Measurements from ENCODE around the gene ATXN1. TPM values are rescaled to one million over a fixed set of nuclear protein-coding genes. Genes with fewer than 3 reads are reported as not detected.
"Not testable (repeated sequence)": the region's sequence is repeated elsewhere in the genome, so short reads cannot be mapped to it uniquely, and the experiment has no call there.

ATXN1 gene
- total RNA-seq, 1 experiment from 2014 or later: 8.1 TPM

- TF ChIP-seq USF2 (CRISPR knock-in tag; IDR thresholded peaks at IDR 0.05) (no peak), PRRX2 (CRISPR knock-in tag; IDR thresholded peaks at IDR 0.05) (no peak), ZNF121 (CRISPR knock-in tag; IDR thresholded peaks at IDR 0.05) (no peak), ZNF281 (CRISPR knock-in tag; IDR thresholded peaks at IDR 0.05) (no peak)
Measured at GRCh38 chr6:16706911-16707783, 54.1 kb downstream of the ATXN1 start (continued).

- POLR2A ChIA-PET; DNase-seq (ENCODE audit: low spot score); H3K9me3 Mint-ChIP-seq; ATAC-seq; H3K4me3 Mint-ChIP-seq; H3K27ac Mint-ChIP-seq; CTCF ChIA-PET; H3K36me3 Mint-ChIP-seq; H3K27me3 Mint-ChIP-seq (ENCODE audit: low read depth): not testable (repeated sequence)
- peaks cover 17% of the 10 kb centered on the region for H3K4me1 Mint-ChIP-seq
Measured at GRCh38 chr6:16706491-16706890, 54.8 kb downstream of the ATXN1 start.

- ChIA-PET CTCF (no interaction called here), POLR2A (no interaction called here)
- DNase-seq (ENCODE audit: low spot score): no peak
- H3K27me3 Mint-ChIP-seq (ENCODE audit: low read depth): no peaks in the 10 kb centered on the region
- no peak overlapping the region for H3K27ac Mint-ChIP-seq
- H3K4me1 Mint-ChIP-seq: peaks cover 17% of the 10 kb centered on the region
- ATAC-seq: no peak
- H3K9me3 Mint-ChIP-seq: no peaks in the 10 kb centered on the region
- H3K36me3 Mint-ChIP-seq: 0 out of 2 replicates have a peak, but pooled peaks cover 3% of the 10 kb centered on the region
- TF ChIP-seq ZBTB21 (CRISPR knock-in tag; IDR thresholded peaks at IDR 0.05; ENCODE audit: borderline replicate concordance) (no peak), ATF2 (CRISPR knock-in tag; IDR thresholded peaks at IDR 0.05; ENCODE audit: borderline replicate concordance, low read depth) (no peak), CDX4 (CRISPR knock-in tag; IDR thresholded peaks at IDR 0.05; ENCODE audit: borderline replicate concordance) (no peak), MYBL2 (CRISPR knock-in tag; IDR thresholded peaks at IDR 0.05) (no peak), HMGA2 (CRISPR knock-in tag; IDR thresholded peaks at IDR 0.05) (no peak)
- no peak overlapping the region for H3K4me3 Mint-ChIP-seq
Measured at GRCh38 chr6:16706029-16706428, 55.2 kb downstream of the ATXN1 start.

- Mint-ChIP-seq H3K4me3 (no peak overlapping the region), H3K36me3 (0 out of 2 replicates have a peak, but pooled peaks cover 3% of the 10 kb centered on the region), H3K27ac (peak overlapping the region; percentile 61), H3K4me1 (peaks cover 21% of the 10 kb centered on the region), H3K27me3 (ENCODE audit: low read depth) (no peaks in the 10 kb centered on the region), H3K9me3 (no peaks in the 10 kb centered on the region)
- ATAC-seq: peak; percentile 71
- no peak for DNase-seq (ENCODE audit: low spot score)
- ChIA-PET POLR2A (no interaction called here), CTCF (no interaction called here)
- TF ChIP-seq PRDM15 (CRISPR knock-in tag; IDR thresholded peaks at IDR 0.05): no peak
- no peak for TF ChIP-seq ESRRA (CRISPR knock-in tag; IDR thresholded peaks at IDR 0.05; ENCODE audit: borderline replicate concordance)
- no peak for TF ChIP-seq HMGXB4 (CRISPR knock-in tag; IDR thresholded peaks at IDR 0.05)
- TF ChIP-seq EMX1 (CRISPR knock-in tag; IDR thresholded peaks at IDR 0.05): no peak
- TF ChIP-seq GRHL2 (CRISPR knock-in tag; IDR thresholded peaks at IDR 0.05; ENCODE audit: insufficient replicate concordance, severe bottlenecking): no peak
Measured at GRCh38 chr6:16705081-16705993, 55.9 kb downstream of the ATXN1 start.

Data from WTC11 (cell line).